Posterior cingulate gyrus (tissue), 11 donors: ENCODE results near the gene ITPRIP.
A peak's percentile ranks its signal among the peaks of the same experiment; 100 is the strongest.

Source experiments
- DNase-seq, 10 donors: peaks; one replicate each; pipeline versions ENCODE4 v3.0.0 to v3.0.0-alpha.2; 2020 to 2021; ENCODE audit warnings: mixed read lengths in 3 of 10
- intact Hi-C: fragments of 100-400 bp; cut with DNase I; formaldehyde crosslinking; loops from one replicate; pipeline ENCODE4 v1.15.1; 2023

ITPRIP gene

DNA sequence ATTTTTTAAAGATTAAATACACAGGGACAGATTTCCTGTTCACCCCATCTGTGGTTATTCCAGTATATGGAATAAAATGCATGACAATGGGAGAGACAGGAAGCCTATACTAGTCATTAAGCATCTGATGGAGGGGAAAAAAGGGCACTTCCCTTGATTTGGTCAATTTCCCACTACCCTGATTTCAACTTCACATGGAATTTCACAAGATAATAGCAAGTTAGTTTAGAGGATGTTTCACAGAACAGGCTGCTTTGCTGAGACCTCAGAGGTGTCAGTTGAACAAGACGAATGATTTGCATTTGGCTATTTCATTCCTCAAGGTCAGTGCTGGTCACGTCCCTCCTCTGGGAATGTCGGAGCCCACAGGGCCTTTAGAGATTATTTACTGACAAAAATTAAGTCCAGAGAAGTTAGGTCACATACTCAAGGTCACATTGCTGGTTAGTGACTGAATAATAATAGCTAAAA is 4.7 kb upstream of the ITPRIP start:
- intact Hi-C loops = no loop called here
- DNase-seq = no peak

DNA sequence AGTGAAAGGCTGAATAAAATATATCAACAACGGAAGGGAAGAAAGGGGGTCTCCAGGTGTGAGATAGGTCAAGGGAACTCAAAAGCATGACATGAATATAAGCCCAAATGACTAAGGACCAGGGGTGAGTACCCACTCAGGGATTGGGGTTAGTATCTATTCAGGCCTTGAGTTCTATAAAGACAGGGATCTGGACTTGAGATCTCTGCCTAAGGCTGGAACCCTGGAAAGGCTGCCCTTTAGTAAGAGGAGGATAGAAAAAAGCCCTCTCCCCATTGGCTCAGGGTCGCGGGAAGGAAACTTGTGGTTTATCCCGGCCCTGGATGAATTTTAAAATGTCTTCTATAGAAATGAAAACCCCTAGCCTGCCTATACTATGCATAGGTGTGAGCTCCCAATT is 2.4 kb upstream of the ITPRIP start:
- intact Hi-C loops = no loop called here
- no peak for DNase-seq

DNA sequence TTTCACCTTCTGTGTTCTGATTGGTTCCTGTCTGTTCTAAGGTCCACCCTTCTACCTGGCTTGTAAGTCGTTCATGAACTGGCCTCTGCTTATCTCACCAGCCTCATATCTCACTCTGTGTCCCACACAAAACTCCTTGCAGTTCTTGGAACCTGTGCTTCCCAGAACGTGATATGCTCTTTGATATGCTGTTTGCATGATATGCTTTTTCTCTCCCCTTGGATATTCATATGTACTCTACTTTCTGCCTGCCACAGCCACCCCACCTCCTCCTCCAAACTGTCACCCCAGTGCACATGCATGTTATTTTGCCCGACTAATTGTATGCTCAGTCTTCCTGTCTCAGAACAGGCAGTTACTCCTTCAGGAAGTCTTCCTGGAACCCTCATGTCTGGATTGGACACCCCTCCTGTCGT is 1.9 kb upstream of the ITPRIP start:
- intact Hi-C loops = no loop called here
- no peak for DNase-seq

DNA sequence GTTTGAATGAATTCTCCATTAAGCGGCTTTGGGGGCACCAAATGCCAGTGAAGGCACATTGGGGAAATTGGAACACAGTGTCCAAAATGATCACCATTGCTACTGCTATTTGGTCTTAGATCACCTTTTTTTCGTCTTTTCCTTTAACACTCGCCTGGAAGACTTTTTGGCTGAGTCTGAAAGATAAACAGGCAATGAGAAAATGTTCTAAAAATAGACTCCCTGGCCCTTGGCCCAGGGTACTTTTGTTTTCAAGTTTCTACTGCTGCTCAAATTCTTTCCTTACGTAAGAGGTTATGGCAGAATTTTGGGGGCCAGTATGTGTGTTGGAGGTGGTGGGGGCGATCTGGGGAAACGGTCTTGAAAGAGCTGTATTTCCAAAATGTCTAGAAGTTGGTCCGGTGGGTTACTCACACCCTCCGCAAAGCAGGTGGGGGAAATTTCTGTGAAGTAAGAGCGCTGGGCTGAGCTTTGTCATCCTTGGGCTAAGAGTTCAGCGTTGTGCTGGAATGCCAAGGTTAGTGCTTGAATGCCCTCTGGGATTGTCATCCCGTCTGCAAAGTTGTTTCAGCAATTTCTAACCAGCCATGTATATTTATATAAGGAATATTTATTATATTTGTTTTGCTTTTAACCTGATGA is 1.3 kb upstream of the ITPRIP start:
- intact Hi-C loops = loop anchor here (2.0 kb wide), 1 partner anchor 49 kb away; no protein-coding TSS in a partner anchor
- DNase-seq = no peak

DNA sequence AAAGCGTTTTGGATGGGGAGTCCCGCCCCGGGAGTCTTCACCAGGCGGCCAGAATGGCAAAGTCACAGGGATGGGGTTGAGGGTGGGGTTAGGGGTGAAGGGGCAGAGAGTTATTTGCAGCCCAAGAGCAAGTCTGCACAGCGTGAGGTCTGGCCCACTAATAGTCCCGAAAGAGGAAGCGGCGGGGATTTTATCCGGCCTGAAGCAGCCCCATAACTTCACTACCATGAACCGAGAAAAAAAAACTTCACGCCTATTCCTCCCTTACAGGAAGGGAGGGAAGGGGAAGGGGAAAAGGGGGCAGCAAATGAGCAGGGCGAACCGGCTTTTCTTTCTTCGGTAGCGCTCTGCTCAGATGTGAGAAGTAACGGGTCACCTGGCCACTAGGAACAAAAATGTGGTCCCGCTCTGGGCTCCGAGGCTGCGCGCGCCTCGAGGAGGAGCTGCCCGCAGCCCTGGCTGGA is 712 bp downstream of the ITPRIP start:
- no peak for DNase-seq
- intact Hi-C loops = no loop called here

DNA sequence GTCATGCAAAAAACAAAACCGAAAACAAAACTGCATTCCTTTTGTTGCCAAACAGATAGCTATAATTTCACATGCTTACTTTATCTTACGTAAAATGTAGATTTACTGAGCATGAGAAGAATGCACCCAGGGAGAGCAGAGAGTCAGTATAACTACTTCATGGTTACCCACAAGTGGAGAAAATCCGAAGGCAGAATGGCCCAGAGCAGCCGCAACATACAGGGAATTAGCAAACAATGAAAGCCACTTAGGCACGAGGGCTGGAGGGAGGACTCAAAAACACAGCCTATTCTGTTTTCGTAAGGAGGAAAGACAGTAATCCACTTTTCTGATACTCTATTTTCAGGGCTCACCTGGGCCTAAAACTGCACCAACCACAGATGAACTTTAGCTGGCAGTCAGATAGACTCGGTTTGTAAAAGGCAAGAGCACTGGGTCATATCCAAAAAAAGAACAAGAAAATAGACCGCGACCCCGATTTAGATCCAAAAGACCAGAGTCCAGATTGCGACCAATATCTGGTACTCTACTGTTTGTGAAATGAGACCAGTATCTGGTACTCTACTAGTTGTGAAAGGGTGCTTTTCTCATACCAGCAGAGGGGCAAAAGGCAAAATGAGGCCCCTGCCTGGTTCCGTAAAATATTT is 1.3 kb downstream of the ITPRIP start:
- intact Hi-C loops = no loop called here
- DNase-seq = peak in 1 of 10 donors; percentile 54

DNA sequence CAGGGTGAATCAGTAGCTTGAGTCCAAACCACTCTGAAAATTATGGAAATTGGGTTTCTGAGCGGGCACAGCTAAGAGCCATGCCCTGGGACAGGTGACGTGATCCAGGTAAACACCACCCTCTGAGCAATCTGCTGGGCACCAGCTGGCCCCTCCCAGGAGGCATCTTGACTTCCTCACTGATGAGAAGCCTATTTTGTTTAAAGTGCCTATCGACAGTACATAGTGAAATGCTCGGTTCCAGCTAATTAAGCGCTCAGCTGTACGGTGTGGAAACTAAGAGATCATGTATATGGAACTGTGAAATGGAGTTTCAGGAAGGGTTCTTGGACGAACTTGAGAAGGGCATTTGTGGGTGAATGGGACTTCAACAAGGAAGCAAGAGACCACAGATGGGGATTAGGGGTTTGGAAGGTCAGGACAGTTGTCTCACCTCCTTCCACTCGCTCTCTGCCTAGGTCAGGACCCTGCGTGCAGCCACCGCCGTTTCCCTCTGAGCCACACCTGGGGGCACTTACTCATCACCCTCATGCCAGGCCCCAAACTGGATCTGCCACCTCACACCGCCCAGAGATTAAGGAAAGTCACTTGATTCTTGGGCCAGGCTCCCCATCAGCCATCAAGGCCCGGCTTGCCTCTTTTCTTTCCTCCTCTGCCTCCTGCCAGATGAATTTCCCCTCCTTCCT is 3.2 kb downstream of the ITPRIP start:
- intact Hi-C loops = no loop called here
- DNase-seq = peak in 1 of 10 donors; percentile 26

DNA sequence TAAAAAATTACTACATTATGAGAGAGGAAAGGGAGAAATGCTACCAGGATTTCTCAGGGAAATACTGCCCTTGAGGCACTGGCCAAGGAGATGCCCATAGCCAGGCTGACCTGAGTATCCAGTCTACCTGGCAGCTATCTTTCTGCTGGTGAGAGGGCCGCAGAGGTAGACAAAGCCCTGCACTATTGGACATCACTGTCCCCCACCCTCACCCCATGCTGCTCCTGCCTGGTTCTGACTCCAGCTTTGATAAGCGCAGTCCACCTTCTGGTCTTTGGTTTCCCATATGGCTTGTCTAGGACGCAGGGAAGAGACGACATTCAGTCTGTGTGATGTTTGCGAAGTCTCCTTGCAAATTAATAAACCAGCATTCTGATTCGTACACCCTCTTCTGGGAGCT is 3.7 kb downstream of the ITPRIP start:
- intact Hi-C loops = no loop called here
- DNase-seq = peak in 1 of 10 donors; percentile 45

DNA sequence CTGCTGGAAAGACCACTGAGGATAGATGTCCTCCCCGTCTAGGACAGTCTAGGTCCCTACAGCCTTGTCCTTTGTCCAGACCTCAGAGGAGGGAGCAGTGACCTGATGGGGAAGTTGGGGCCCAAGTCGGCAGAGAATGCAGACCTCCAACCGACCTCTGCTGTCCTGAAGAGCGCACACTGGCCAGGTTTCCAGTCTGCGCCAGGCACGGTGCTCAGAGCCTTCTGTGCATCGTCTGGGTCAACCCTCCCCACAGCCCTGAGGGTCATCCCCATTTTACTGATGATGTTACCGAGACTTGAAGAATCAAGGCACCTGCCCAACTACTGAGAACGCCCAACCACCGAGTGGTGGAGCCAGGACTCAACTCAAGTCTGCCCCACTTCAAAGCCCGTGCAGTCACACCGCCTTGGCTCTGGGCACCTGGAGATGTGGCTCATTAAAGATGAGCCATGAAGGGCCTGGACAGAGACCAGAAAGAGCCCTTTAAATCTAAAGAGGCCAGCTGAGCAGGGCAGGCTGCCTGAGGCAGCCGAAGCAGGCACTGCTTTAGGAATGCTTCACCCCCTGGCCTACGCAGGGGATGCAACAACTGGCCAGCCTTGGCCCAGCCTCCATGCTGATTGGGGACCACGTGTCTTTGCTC is 4.4 kb downstream of the ITPRIP start:
- intact Hi-C loops = no loop called here
- peak in 1 of 10 donors; percentile 56 for DNase-seq

DNA sequence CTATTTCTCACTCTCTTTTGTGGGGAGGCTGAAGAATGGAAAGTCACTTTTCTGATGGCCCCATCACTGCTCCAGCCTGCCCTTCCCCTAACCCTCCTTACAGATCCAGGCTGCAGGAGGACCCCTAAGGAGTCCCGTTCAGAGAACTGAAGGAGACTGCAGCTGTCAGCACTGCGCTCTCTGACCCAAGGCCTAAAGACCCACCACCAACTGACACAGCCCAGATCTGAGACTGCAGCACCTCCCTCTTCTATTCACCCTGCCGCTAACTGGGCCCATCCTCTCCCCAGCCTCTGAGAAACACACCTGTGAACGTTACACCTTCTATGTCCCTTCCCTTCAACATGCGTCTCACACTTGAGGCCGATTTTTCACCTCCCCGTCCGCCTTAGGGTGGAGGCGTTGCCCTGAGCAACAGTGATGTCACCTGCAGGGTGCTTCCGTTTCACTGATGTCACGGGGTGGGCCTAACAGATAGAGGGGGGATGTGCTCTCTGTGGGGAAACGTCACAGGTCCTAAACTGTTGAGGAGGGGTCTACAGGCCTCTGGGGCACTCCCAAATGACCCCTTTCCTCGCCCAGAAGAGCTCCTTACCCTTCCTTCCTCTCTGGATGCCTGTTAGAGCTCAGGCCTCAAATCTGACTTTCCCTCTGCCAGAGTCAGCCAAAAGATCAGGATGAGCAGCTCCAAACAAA is 5.1 kb downstream of the ITPRIP start:
- peak in 2 of 10 donors; percentile 11 to 29 for DNase-seq
- intact Hi-C loops = no loop called here

DNA sequence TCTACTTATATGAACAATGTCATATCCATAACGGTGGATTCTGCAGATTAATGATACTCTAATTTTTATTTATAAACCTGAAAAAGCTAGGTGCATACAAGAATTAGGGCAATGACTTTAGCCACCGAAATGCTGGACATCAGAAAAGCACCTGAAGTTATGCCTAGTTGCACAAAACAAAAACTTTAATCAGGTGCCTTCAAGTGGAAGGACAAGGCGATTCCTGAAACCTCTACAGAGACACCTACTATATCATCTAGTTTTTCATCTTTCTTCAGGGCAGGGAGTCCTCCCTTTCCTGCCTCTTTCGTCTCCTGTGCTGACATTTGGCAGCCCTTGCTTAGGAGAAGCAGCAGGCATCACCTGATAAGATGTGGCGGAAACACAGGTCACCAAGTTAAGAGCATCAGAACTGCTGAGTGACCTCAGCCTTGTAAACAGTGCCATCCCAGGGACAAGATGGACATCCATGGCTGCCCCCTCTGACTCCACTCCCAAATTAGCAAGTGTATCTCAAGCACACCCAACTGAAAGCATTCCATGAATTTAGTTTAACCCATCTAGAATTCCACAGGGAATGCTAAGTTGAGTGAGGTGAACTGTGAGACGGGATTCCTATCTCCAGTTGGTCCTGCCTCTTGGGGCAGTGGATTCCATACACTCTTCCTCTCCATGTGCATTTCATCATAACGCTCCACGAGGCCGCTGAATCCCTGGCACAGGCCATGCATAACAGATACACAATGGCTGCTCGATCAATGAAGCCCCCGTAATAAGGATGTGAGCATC is 5.8 kb downstream of the ITPRIP start:
- peak in 2 of 10 donors; percentile 11 to 16 for DNase-seq
- intact Hi-C loops = no loop called here

DNA sequence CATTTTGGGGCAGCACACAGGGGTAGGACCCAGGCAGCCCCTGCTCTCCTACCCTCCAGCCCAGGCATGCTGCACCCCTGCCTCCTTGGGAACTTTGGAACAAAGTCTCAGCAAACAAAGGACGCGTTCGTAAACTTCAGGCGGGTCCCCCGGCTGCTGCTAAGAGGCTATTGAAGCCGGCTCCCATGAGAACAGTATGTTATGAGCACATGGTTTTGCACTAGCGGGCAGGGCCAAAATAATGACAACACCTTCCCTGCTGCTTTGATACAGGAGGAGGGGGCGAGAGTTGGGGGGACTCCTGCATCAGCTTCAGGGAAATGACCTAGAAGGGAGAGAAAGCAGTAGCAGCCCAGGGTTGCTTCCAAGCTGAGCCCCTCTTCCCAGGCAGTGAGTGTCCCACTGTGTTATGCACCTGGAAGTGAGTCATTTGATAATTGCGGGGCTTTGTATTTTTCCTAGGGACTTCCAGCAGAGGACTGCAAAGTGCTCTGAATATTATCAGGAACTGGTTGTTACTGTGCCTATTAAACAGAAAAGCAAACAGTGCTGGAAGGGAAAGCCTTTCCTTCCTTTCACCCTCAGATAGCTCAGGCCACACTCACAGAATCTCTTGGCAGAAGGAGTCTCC is 6.9 kb downstream of the ITPRIP start:
- peak in 2 of 10 donors; percentile 15 to 61 for DNase-seq
- intact Hi-C loops = no loop called here

DNA sequence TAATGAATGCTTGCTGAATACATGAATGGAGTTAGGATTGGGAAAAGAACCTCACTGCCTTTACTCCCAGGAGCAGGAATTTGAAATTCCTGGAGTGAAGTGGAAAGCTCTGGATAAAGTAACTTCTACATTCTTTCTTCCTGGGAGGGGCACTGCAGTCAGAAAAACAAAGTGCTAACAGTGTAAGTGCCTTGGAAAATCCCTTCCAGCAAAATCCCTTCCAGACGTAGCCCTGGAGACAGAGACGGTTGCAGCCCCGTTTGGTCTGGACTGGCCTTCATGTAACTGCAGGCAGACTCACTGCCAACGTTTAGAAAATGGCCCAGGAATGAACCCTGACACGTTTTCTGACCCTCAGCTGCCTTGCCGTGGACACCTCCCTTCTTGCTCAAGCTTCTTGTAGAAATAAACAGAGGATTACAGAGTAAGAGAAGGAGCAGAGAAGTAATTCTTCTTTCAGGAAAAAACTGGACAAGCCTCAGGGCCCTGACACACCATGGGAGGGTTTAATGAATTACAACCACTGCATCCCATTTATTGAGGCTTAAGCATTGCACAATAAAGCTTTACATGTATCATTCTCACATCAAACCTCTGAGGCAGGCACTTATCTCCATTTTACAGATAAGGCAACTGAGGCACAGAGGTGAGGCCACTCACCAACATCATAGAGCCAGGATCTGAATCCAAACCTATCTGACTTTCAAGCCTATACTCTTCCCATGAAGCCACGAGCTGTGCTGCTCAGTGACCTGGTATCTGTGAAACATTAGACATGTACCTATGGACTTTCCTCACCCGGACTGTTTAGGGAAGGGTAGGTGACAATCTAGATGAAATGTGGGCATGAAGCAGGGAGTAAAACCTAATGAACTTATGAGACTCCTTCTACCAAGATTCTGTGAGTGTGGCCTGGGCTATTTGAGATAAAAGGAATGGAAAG is 7.8 kb downstream of the ITPRIP start:
- intact Hi-C loops = no loop called here
- DNase-seq = peak in 2 of 10 donors; percentile 5 to 79

DNA sequence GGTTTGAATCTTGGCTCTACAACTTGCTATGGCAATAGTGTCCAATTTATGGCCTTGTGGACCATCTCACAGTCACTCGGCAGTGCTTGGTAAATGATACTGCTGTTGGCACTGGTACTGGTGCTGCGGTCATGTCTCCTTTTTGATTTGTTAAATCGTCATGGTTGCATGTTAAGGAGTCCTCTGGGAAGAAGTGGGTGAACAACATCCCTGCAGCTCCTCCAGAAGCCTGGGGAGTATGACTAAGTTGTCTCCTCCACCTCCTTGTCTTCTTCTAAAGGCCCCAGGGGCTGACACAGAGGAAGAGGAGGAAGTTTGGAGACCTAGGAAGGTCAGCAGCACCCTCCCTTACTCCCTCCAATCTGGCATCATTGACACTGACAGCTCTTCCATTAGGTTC is 8.5 kb downstream of the ITPRIP start:
- intact Hi-C loops = no loop called here
- DNase-seq = peak in 1 of 10 donors; percentile 17

DNA sequence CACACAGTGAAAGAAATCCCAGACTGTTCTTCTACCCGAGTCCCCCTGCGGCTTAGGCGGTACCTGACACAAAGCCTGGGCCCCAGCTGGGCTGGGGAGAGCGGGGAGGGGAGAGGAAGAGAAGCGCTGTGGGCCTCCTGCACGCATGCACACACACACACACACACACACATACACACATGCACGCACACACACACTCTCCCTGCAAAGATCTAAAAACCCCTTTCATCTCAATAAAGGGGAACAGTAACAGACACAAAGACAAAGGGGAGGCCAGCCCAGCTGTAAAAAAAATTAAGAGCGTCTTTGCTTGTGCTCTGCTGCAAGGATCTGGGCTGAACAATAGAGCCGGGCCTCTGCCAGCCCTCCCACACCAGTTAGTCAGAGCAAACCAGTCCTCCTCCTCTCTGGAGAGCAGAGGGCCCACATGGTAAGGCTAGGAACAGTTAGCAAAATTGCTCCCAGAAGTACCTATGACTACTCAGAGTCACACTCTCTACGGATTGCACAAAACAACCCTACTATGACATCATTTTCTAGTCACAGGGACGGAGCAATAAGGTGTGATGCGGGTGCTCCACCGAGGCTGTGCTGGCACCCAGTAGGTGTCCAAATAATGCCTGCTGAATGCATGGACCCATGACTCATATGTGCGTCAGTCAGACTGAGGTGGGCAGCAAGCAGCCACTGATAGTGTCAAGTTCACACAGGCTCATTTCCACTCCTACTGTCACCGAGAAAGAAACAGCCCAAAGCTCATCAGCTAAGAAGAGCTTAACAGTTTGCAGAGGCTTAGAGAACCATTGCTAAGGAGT is 9.2 kb downstream of the ITPRIP start:
- peak in 7 of 10 donors; percentile 53 to 93 (median 71) for DNase-seq
- intact Hi-C loops = no loop called here

DNA sequence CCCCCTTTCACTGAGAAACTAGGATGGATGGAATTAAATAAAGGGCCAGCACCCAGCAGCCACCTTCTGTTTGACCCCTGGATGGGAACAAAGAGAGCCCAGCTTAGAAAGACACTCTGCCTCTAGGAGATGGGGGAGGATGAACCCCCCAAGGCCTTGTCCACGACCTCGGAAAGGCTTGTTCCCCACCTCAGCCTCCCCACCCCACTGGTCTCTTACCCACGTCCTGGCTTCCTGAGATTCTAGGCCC is 9.7 kb downstream of the ITPRIP start:
- intact Hi-C loops = no loop called here
- DNase-seq = peak in 1 of 10 donors; percentile 63
